T47D (cell line): ENCODE measurements around the gene CCDC85C.

Experiments
- DNase-seq, 2 experiments: peaks; one replicate each; pipeline versions ENCODE4 v3.0.0 to v3.0.0-alpha.2; 2011 to 2012; ENCODE audit warnings: low read depth in 1 of 2, low spot score in 1 of 2
- JUND ChIP-seq: IDR thresholded peaks from 2 replicates; pipeline ENCODE4 v1.6.1; 2012; ENCODE audit warnings: low read depth
- in situ Hi-C: cut with HindIII; loops from 2 replicates; pipeline ENCODE4 v1.10.0; 2016; ENCODE audit warnings: low sequenced_read_pairs, low pct_unique_long_range_greater_than_20kb

The CCDC85C gene

DNA sequence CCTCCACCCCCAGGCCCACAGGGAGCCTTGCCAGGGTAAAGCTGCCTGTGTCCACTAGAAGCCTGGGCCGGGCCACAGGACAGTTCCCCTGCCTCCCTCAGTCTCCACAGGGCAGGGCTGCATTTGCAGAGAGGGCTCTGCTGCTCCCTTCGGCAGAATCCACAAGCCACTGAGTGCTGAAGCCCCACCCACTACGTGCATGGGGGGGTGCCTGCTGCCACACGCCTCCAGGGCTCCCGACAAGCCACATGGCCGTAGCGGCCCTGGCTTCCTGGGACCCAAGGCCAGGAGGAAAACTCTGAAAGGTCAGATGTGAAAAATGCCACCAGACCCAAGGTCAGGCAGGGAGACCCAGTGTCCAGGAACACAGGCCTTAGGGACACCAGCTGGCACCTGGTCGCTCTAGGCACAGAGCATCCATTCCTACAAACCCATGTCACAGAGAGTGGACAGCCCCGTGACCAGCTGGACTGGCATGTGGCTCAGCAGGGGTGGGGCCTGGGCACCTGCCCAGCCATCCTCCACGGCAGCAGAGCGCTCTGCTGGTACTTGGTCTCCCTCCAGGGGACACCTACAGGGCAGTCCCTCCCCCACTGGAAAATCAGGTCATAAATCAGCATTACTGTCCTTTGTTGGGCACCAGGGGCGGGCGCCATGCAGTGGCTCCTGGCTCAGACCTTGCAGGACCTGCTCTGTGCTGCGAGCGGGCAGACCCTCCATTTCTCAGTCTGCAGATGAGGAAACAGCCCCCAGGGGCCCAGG, 42.9 kb downstream of the CCDC85C start:
- no peak for TF ChIP-seq JUND
- peak in 1 of 2 experiments; percentile 51 for DNase-seq
- in situ Hi-C loops = no loop called here

DNA sequence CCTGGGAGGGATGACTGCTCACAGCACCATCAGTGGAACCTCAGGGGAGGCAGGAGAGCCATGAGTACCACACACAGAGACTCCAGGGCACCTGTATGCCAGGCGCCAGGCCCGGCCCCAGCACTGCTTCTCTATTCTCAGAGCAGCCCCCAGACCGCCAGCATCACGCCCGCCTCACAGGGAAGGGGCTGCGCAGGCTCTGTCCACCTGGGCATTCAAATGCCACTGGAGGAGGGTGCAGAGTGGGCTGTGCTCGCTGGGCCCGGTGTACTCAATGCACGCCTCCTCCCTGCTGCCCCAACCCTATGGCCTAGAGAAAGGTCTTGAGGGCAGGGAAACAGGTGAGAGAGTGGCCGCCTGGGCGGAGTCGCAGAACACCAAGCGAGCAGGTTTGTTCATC, 43.6 kb downstream of the CCDC85C start:
- no peak for DNase-seq
- TF ChIP-seq JUND = no peak
- in situ Hi-C loops = no loop called here

DNA sequence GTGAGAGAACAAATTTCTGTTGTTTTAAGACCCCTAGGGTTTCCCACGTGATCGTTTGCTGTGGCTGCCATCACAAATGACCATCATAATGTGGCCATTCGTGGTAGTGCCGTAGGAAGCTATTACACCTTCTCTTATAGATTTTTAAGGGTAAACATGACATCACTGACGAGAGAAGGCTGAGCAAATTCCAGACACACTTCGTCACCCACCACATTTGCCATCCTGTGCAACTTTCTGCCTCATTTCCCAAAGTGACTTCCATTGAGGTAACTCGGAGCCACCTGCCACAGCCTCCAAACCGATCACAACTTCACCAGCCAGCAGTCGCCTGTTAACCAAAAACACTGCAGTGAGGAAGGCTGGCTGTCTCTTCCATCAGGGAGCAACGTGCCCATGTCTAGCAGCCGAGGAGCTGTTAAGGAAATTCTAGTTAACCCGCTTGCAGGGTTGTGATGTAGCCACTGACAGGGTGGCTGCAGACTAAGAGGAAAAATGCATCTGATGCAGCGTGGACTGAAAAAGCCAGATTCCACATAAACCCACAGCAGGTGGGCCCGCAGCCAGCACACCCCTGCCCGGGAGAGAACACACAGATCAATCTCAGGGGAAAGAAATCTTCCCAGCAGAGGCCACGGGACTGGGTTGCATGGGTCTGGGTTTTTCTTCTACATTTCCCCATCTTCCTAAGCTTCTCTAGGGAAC, 44.6 kb downstream of the CCDC85C start:
- no peak for TF ChIP-seq JUND
- DNase-seq = no peak
- in situ Hi-C loops = no loop called here

DNA sequence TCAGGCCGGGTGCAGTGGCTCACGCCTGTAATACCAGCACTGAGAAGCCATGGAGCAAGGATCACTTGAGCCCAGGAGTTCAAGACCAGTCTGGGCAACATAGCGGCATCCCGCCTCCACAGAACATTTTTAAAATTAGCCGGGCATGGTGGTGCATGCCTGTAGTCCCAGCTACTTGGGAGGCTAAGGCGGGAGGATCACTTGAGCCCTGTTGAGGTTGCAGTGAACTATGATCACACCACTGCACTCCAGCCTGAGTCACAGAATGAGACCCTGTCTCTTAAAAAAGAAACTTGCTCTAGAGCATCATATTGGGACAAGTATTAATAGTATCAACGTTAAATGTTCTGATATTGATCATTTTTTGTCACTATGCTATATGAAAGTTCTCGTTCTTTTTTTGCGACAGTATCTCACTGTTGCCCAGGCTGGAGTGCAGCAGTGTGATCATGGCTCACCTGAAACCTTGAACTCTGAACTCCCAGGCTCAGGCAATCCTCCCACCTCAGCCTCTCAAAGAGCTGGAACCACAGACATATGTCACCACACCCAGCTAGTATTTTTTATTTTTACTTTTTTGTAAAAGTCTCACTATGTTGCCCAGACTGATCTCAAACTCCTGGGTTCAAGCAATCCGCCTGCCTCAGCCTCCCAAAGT, 47.7 kb downstream of the CCDC85C start:
- DNase-seq = no peak
- no peak for TF ChIP-seq JUND
- in situ Hi-C loops = no loop called here

DNA sequence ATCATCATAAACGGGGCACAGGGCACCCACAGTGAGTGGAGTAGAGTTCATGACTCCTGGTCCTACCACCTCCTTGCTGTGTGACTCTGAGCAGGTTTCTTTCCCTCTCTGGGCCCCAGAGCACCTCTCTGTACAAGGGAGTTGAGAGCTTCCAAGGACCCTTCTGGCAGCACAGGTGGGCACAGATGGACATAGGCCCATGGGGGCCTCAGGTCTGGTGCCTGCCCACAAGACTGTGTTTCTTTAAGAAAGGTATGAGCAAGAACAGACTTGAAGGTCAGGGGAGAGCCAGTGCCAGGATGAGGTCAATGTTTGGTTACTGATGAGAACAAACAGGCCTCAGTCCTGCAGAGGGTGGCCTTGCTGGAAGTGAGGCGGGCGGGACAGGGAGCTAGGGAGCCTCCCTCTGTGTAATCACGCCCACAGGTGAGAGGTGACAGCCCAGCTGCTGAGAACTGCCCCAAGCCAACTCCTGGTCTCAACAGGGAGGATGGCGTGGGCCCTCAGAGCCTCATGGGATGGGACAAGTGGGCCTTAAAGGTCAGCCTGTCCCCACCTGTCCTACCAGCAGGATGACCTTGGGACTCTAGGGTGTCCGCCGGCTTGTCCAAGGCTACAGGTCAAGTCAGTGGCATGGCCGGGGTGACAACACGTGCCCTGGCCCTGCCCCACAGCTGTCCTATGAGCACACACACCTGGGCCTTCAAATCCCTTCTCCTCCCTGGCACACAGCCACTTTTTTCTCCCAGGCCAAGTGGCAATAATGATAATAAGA, 49.1 kb downstream of the CCDC85C start:
- in situ Hi-C loops = no loop called here
- DNase-seq = peak in 1 of 2 experiments; percentile 55
- TF ChIP-seq JUND = no peak

DNA sequence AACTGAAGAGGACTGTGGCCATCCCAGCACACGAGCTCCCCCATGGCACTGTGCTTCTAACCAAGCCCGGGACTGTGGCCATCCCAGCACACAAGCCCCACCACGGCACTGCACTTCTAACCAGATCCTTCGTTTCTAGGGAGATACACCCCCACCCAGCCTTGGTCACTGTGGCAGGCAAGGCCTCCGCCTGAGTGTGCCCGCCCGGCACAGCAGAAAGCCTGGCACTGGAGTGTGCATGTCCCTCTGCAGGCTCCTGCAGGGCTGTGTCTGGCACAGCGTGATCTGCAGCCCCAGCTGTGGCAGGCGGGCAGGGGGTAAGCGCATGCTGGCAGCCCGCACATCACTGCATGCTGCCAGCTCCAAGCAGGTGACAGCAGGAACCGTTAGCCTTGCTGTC, 49.8 kb downstream of the CCDC85C start:
- TF ChIP-seq JUND = no peak
- in situ Hi-C loops = no loop called here
- DNase-seq = no peak

DNA sequence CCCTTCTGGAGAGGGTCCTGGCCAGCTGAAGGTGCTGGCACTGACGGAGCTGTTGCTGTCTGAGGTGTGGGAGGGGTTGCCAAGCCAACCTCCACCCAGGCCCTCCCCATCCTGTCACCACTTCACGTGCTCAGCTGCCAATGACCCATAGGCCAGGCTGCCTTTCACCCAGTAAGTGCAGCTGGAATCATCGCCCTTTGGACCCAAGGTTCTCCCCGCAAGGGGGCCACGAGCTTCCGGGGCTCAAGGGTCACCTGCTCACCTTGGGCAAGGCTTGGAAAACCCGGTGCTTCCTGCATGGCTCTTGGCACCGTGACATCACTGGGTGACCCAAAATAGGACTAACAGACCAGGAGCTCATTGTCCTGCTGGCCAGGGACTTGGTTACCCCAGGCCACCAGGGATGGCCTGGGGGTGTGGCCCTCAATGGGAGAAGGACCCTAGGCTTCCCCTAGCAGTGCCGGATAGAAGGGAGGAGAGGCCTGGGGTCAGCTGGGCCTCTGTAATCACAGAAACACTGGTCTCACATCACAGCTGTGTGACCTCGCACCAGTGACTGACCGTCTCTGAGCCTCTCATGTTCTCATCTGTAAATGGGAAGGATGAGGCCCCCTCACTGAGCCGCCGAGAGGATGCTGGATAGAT, 51.3 kb downstream of the CCDC85C start:
- no peak for DNase-seq
- no peak for TF ChIP-seq JUND
- in situ Hi-C loops = no loop called here

DNA sequence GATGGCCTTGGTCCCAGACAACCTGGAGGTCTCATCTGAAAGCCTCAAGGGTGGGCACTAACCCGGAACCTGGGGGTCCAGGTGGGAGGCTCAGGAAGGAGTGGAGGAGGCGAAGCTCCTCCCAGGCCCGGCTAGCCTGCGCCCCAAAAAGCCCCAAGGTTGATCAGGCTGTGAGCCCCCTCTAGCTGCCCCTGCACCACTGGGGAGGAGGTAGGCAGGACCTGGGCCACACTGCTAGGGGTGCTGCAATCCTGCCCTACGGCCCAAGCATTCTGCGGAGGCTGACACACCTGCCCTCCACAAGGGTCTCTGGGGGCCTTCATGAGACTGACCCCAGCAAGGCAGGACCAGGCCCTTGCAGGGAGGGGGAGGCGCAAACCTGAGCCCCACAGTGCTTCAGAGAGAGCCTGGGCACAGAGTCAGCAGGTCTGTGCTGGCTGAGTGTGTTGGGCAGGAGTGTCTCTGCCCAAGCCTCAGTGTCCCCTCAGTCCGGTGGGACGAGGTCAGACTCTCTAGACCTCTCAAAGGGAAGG, 51.9 kb downstream of the CCDC85C start:
- DNase-seq = no peak
- in situ Hi-C loops = no loop called here
- TF ChIP-seq JUND = no peak

DNA sequence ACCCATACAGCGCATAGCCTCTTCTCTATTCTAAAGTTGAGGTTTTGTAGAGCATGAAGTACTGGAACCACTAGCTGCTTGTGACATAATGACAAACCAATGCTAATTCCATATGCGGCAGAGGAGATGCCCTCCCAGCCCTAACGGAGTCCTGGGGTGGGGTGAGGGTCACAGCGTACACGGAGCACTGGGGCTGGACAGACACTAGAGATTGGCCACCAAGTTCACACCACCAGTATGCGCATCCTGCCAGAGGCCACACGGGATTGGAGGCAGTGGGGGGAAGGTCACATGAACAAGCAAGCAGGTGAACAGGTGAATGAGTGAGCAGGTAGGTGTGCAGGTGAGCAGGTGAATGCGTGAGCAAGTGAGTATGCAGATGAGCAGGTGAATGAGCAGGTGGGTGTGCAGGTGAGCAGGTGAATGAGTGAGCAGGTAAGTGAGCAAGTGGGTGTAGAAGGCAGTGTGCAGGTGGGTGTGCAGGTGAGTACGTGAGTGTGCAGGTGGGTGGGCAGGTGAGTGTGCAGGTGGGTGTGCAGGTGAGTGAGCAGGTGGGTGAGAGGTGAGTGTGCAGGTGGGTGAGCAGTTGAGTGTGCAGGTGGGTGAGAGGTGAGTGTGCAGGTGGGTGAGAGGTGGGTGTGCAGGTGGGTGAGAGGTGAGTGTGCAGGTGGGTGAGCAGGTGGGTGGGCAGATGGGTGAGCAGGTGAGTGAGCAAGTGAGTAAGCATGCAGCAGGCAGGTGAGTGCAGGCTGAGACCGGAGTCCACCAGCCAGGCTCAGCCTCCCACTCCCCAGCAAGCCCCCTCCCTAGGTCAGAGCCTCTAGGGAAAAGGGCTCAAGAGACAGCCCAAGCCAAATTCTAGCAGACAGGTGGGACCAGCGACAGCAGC, 52.7 kb downstream of the CCDC85C start:
- DNase-seq = no peak
- no peak for TF ChIP-seq JUND
- in situ Hi-C loops = no loop called here

DNA sequence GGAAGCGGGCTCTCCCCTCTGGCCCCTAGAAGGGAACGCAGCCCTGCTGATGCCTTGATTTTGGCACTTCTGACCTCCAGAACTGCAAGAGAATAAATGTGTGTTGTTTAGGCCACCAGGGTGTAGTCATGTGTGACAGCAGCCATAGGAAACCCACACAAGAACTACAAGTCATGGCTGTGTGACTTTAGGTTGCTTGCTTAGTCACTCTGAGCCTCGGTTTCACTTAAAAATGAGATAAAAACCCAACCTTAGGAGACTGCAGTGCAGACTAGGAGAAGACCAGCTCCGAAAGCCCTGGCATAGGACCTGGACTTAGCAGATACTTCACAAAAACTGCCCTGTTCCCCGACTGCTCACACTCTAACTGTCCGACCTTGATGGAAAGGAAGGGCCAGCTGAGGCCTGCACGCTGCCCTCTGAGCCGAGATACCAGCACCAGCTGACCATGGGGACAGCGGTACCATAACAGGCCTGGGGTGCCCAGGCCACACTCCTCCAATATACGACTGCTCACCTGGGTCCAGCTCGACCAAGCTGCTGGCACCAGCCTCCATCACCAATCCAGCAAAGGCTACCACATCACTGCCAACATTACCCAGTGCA, 53.5 kb downstream of the CCDC85C start:
- no peak for TF ChIP-seq JUND
- DNase-seq = no peak
- in situ Hi-C loops = no loop called here

DNA sequence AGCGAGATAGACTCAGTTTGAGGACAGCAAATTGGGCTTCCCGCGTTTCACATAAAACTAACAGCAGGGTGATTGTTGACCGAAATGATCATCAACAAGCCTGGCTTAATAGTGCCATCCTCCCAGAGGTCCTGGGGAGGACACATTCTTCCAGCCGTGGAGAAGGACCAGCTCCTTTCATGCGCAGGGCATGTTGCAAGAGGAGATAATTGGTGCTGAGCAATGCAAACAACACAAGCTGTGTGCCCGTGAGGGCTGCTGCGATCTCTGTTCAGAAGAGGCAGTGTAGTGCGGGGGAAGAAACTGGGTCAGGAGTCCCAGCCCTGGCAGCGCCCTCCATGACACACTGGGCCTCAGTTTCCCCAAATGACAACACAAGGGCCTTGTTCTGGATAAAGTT, 54.3 kb downstream of the CCDC85C start:
- in situ Hi-C loops = no loop called here
- no peak for TF ChIP-seq JUND
- peak in 1 of 2 experiments; percentile 46 for DNase-seq
